A549 (cell line): ENCODE measurements around the gene SLC16A9. TPM values are rescaled to one million over a fixed set of nuclear protein-coding genes. Genes with fewer than 3 reads are reported as not detected.
"Not testable (repeated sequence)": the region's sequence is repeated elsewhere in the genome, so short reads cannot be mapped to it uniquely, and the experiment has no call there.

Experiments
- ATAC-seq, 2 experiments: fragments of 200-7000 bp in 1 of 2; fragments of >200 bp in 1 of 2; cut with Nextera tagmentation in 1 of 2; cut with Tn5 transposase in 1 of 2; 3 replicates each; pipeline versions ENCODE4 v1.8.0 to v1.9.1; 2018 to 2020; ENCODE audit warnings: mild to moderate bottlenecking in 1 of 2, moderate library complexity in 1 of 2
- CTCF ChIA-PET: fragments of 300-600 bp; sonication (Branson Sonifier 250); formaldehyde crosslinking; extraction: SDS; loops from one replicate; lab custom pipeline; 2021; ENCODE audit warnings: antibody characterized with exemption, inconsistent platforms; lab: Yijun Ruan, JAX
- POLR2A ChIA-PET: fragments of 350-600 bp; formaldehyde crosslinking; extraction: SDS; loops from one replicate; lab custom pipeline; 2021; ENCODE audit warnings: antibody characterized with exemption, inconsistent platforms; lab: Yijun Ruan, JAX
- DNase-seq, 2 experiments: peaks; one replicate each; pipeline versions ENCODE4 v3.0.0 to v3.0.0-alpha.2; 2011 to 2016; ENCODE audit warnings: low read depth in 1 of 2, low spot score in 1 of 2
- FAIRE-seq: peaks from 2 replicates; lab custom pipeline; 2011; peaks lifted over from hg19 to GRCh38; lab: Jason Lieb, UNC
- H3K27ac ChIP-seq, 2 experiments: fragments of >200 bp; sonication (Bioruptor Twin); formaldehyde crosslinking; 3 replicates each; pipeline ENCODE4 v1.5.1; 2016 to 2017
- H3K4me1 ChIP-seq: fragments of >200 bp; sonication (Bioruptor Twin); formaldehyde crosslinking; 3 replicates; pipeline ENCODE4 v1.6.1; 2016
- H3K4me2 ChIP-seq: fragments of >200 bp; sonication (Bioruptor Twin); formaldehyde crosslinking; 3 replicates; pipeline ENCODE4 v1.6.1; 2016
- H3K4me3 ChIP-seq: fragments of >200 bp; sonication (Bioruptor Twin); formaldehyde crosslinking; 3 replicates; pipeline ENCODE4 v1.5.1; 2016
- H3K9me3 ChIP-seq: fragments of >200 bp; sonication (Bioruptor Twin); formaldehyde crosslinking; 3 replicates; pipeline ENCODE4 v1.6.1; 2016
- CBX2 ChIP-seq: fragments of 200-600 bp; sonication (generic); IDR thresholded peaks from 2 replicates; pipeline ENCODE4 v1.6.1; 2016; ENCODE audit warnings: low read depth, mild to moderate bottlenecking, borderline replicate concordance
- E2F6 ChIP-seq: IDR thresholded peaks from 2 replicates; pipeline ENCODE4 v1.6.1; 2012; ENCODE audit warnings: low read depth, borderline replicate concordance
- FOSB ChIP-seq: fragments of 250-450 bp; sonication (Bioruptor Pico); IDR thresholded peaks from 2 replicates; pipeline ENCODE4 v1.5.0; 2020; ENCODE audit warnings: mild to moderate bottlenecking, moderate library complexity
- FOXS1 ChIP-seq: fragments of 250-450 bp; sonication (Bioruptor Pico); IDR thresholded peaks from 2 replicates; pipeline ENCODE4 v1.5.0; 2020; ENCODE audit warnings: mild to moderate bottlenecking, moderate library complexity
- GATA3 ChIP-seq: IDR thresholded peaks from 2 replicates; pipeline ENCODE4 v1.6.1; 2012; ENCODE audit warnings: borderline replicate concordance
- HEYL ChIP-seq: fragments of 250-450 bp; sonication (Bioruptor Pico); IDR thresholded peaks from 2 replicates; pipeline ENCODE4 v1.8.0; 2021; ENCODE audit warnings: mild to moderate bottlenecking, moderate library complexity
- JUNB ChIP-seq: fragments of >200 bp; sonication (Bioruptor Twin); formaldehyde crosslinking; IDR thresholded peaks from 2 replicates; pipeline ENCODE4 v1.6.1; 2016
- KDM1A ChIP-seq: fragments of 200-600 bp; sonication (generic); IDR thresholded peaks from 2 replicates; pipeline ENCODE4 v1.6.1; 2016; ENCODE audit warnings: low read depth, mild to moderate bottlenecking
- MAFK ChIP-seq: fragments of 450-650 bp; IDR thresholded peaks from 2 replicates; pipeline ENCODE4 v1.6.1; 2014; ENCODE audit not compliant: partially characterized antibody
- NFE2L2 ChIP-seq: fragments of 150-350 bp; conservative IDR thresholded peaks from 2 replicates; pipeline ENCODE4 v1.6.1; 2014; ENCODE audit warnings: low read length
- RARB ChIP-seq: fragments of 250-450 bp; sonication (Bioruptor Pico); IDR thresholded peaks from 2 replicates; pipeline ENCODE4 v1.8.0; 2021; ENCODE audit warnings: mild to moderate bottlenecking, moderate library complexity
- TP53 ChIP-seq: fragments of 250-450 bp; sonication (Bioruptor Pico); IDR thresholded peaks from 2 replicates; pipeline ENCODE4 v1.5.0; 2021; ENCODE audit warnings: mild to moderate bottlenecking, moderate library complexity
- ZSCAN20 ChIP-seq: fragments of 250-450 bp; sonication (Bioruptor Pico); IDR thresholded peaks from 2 replicates; pipeline ENCODE4 v1.8.0; 2022; ENCODE audit warnings: mild to moderate bottlenecking, moderate library complexity
- WGBS: methylation state at CpG from one replicate; pipeline ENCODE4 v1.1.6; 2017; ENCODE audit errors: missing lambda C conversion rate; 5-methylcytosine and 5-hydroxymethylcytosine counted together
- polyA plus RNA-seq, 4 experiments: library from polyadenylated mRNA; depleted of rRNA in 3 of 4; stranded (reverse); fragments of >200 nt; fragmentation: RNase III in 1 of 4; extraction: RNeasy Plus Mini Kit Qiagen cat#74134 plus additional on column Dnase treatment in 1 of 4; gene quantifications; 2 replicates in 3 of 4; 3 replicates in 1 of 4; pipeline ENCODE4 v1.2.3, GENCODE V29; 2011 to 2017
- TF ChIP-seq, protein P1 (sequence below): fragments of >200 bp; sonication (Bioruptor Twin); formaldehyde crosslinking; IDR thresholded peaks from 2 replicates; pipeline ENCODE4 v1.6.1; 2016
- TF ChIP-seq, protein P2 (sequence below): fragments of 200-600 bp; sonication (generic); IDR thresholded peaks from 2 replicates; pipeline ENCODE4 v1.6.1; 2016; ENCODE audit warnings: antibody characterized with exemption, mild to moderate bottlenecking, moderate library complexity
- TF ChIP-seq, protein P3 (sequence below): fragments of >200 bp; sonication (Bioruptor Twin); formaldehyde crosslinking; IDR thresholded peaks from 3 replicates; pipeline ENCODE4 v1.5.1; 2016

The SLC16A9 gene
- polyA plus RNA-seq, 2 of the 4 experiments (the other 2 are of a cell fraction), result 0.04 to 0.49 TPM

DNA sequence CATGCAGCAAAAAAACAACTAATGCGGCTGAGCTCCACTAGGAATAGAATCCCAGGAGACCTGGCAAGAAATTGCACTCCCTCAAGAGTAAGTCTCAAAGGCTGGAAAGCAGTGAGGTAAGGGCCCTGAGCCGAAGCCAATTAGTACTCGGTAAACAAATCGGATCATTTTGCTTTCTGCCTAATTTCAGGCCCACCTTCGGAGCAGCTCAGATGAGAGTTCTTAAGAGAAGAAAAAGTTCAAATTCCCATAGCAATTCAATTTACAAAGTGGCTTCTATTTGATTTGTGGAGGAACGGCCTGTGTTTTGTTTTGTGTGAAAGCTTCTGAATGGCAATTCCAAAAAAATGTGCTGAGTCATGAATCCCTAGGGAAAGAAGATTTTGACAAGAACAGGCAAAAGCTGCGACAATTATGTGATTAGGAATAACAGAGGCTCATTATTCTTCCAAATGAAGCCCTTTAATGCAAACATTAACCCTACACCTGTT lies 60.9 kb downstream of the SLC16A9 start:
- no peak for TF ChIP-seq E2F6
- peak; percentile 90 for TF ChIP-seq NFE2L2
- peak; percentile 96 for TF ChIP-seq MAFK
- no peak for TF ChIP-seq KDM1A
- FAIRE-seq (no peak), DNase-seq (no peak), ATAC-seq (no peak)
- Histone ChIP-seq H3K9me3 (peaks cover 20% of the 10 kb centered on the region; the same call in 2 of the 3 replicates), H3K4me2 (no peak overlapping the region), H3K4me3 (no peak overlapping the region), H3K27ac (peak overlapping the region in 1 of 2 experiments; percentile 55; a peak in 1 of 6 replicates), H3K4me1 (no peaks in the 10 kb centered on the region)
- WGBS, result 71% methylated on average over 7 of the region's 7 CpGs
- ChIA-PET CTCF (interaction anchor here (1.5 to 1.7 kb wide), 2 partner anchors 23 to 26 kb away, joined by 5 to 6 read pairs; no protein-coding TSS in a partner anchor), POLR2A (no interaction called here)

DNA sequence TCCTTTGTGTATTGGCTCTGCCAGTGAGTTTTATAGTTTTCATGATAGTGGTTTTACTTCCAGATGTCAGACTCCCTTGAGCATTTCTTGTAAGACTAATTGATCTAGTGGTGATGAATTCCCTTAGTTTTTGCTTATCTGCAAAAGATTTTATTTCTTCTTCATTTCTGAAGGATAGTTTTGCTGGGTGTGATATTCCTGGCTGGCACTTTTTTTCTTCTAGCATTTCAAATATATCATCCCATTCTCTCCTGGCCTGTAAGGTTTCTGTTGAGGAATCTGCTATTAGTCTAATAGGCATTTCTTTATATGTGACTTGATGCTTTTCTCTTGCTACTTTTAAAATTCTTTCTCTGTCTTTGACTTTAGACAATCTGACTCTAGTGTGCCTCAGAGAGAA lies 64.8 kb downstream of the SLC16A9 start:
- no peak for FAIRE-seq
- peaks cover 20% of the 10 kb centered on the region; the same call in 2 of the 3 replicates for H3K9me3 ChIP-seq
- no peak for TF ChIP-seq TP53 (CRISPR knock-in tag)
- TF ChIP-seq, protein P1, sequence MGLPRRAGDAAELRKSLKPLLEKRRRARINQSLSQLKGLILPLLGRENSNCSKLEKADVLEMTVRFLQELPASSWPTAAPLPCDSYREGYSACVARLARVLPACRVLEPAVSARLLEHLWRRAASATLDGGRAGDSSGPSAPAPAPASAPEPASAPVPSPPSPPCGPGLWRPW, result no peak
- TF ChIP-seq E2F6, result no peak
- TF ChIP-seq, protein P2, sequence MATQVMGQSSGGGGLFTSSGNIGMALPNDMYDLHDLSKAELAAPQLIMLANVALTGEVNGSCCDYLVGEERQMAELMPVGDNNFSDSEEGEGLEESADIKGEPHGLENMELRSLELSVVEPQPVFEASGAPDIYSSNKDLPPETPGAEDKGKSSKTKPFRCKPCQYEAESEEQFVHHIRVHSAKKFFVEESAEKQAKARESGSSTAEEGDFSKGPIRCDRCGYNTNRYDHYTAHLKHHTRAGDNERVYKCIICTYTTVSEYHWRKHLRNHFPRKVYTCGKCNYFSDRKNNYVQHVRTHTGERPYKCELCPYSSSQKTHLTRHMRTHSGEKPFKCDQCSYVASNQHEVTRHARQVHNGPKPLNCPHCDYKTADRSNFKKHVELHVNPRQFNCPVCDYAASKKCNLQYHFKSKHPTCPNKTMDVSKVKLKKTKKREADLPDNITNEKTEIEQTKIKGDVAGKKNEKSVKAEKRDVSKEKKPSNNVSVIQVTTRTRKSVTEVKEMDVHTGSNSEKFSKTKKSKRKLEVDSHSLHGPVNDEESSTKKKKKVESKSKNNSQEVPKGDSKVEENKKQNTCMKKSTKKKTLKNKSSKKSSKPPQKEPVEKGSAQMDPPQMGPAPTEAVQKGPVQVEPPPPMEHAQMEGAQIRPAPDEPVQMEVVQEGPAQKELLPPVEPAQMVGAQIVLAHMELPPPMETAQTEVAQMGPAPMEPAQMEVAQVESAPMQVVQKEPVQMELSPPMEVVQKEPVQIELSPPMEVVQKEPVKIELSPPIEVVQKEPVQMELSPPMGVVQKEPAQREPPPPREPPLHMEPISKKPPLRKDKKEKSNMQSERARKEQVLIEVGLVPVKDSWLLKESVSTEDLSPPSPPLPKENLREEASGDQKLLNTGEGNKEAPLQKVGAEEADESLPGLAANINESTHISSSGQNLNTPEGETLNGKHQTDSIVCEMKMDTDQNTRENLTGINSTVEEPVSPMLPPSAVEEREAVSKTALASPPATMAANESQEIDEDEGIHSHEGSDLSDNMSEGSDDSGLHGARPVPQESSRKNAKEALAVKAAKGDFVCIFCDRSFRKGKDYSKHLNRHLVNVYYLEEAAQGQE, result no peak
- TF ChIP-seq HEYL (CRISPR knock-in tag), result no peak
- TF ChIP-seq FOSB, result no peak
- no peak for TF ChIP-seq GATA3
- TF ChIP-seq FOXS1 (CRISPR knock-in tag), result no peak
- TF ChIP-seq, all 56 proteins: peak for 0
- H3K4me2 ChIP-seq, result no peak overlapping the region
- no peak overlapping the region for H3K4me3 ChIP-seq
- ChIA-PET CTCF (interaction anchor here (0.9 kb wide), 1 partner anchor 15 kb away, joined by 3 read pairs; no protein-coding TSS in a partner anchor), POLR2A (no interaction called here)
- DNase-seq (no peak), ATAC-seq (no peak)
- no peak overlapping the region for H3K27ac ChIP-seq
- no peaks in the 10 kb centered on the region for H3K4me1 ChIP-seq

DNA sequence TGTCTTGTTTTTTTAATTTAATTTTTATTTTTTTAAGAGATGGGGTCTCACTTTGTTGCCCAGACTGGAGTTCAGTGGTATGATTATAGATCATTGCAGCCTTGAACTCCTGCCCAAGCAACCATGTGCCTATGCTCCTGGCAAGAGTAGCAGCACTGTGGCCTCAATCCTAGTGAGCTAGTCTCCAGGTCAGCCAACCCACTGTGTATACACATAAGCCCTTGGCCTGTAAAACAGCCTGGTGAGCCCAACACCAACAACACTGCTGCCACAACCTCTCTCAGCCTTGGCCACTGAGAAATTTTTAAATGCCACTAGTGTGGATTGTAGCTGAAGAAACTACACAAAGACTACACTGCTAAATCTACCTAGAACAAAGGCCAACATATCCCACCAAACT lies 68.0 kb downstream of the SLC16A9 start:
- peaks cover 18% of the 10 kb centered on the region; the same call in 2 of the 3 replicates for H3K9me3 ChIP-seq
- CTCF ChIA-PET, result interaction anchor here (1.1 kb wide), 1 partner anchor 18 kb away, joined by 3 read pairs; no protein-coding TSS in a partner anchor
- FAIRE-seq, H3K4me2 ChIP-seq, DNase-seq, H3K27ac ChIP-seq, ATAC-seq, POLR2A ChIA-PET, H3K4me3 ChIP-seq, H3K4me1 ChIP-seq: not testable (repeated sequence)

GRCh38 chr10:59635502-59636290 lies 74.0 kb downstream of the SLC16A9 start:
- H3K9me3 ChIP-seq, result no peaks in the 10 kb centered on the region
- WGBS, result 0% methylated on average over 1 of the region's 1 CpG
- FAIRE-seq, result no peak
- no peak overlapping the region for H3K4me2 ChIP-seq
- no peaks in the 10 kb centered on the region for H3K4me1 ChIP-seq
- ChIA-PET CTCF (interaction anchor here (1.6 kb wide), 1 partner anchor 9 kb away, joined by 5 read pairs; no protein-coding TSS in a partner anchor), POLR2A (no interaction called here)
- no peak overlapping the region for H3K27ac ChIP-seq
- no peak for ATAC-seq
- DNase-seq, result no peak
- no peak overlapping the region for H3K4me3 ChIP-seq
- TF ChIP-seq JUNB (no peak), RARB (CRISPR knock-in tag) (no peak), CBX2 (no peak), ZSCAN20 (no peak)
- TF ChIP-seq, protein P2, result no peak
- TF ChIP-seq, protein P3, sequence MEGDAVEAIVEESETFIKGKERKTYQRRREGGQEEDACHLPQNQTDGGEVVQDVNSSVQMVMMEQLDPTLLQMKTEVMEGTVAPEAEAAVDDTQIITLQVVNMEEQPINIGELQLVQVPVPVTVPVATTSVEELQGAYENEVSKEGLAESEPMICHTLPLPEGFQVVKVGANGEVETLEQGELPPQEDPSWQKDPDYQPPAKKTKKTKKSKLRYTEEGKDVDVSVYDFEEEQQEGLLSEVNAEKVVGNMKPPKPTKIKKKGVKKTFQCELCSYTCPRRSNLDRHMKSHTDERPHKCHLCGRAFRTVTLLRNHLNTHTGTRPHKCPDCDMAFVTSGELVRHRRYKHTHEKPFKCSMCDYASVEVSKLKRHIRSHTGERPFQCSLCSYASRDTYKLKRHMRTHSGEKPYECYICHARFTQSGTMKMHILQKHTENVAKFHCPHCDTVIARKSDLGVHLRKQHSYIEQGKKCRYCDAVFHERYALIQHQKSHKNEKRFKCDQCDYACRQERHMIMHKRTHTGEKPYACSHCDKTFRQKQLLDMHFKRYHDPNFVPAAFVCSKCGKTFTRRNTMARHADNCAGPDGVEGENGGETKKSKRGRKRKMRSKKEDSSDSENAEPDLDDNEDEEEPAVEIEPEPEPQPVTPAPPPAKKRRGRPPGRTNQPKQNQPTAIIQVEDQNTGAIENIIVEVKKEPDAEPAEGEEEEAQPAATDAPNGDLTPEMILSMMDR, result no peak
